Measurements from ENCODE around the gene SELENOH. TPM values are rescaled to one million over a fixed set of nuclear protein-coding genes. Genes with fewer than 3 reads are reported as not detected.

SELENOH gene
- total and polyA plus RNA-seq, 7 donors = 130 to 188 (median 149) TPM

GRCh38 chr11:57776577-57777210 lies 35.4 kb downstream of the SELENOH start:
- WGBS, 2 donors = 15 to 49% methylated on average over 2 of the region's 2 CpGs
- no peak for TF ChIP-seq CTCF (IDR thresholded peaks at IDR 0.05)
- TF ChIP-seq EP300 (IDR thresholded peaks at IDR 0.05) = no peak
- TF ChIP-seq POLR2A (IDR thresholded peaks at IDR 0.05) = no peak
- no peak for TF ChIP-seq POLR2AphosphoS5 (IDR thresholded peaks at IDR 0.05)
- Histone ChIP-seq H3K27me3 (no peaks in the 10 kb centered on the region), H3K9me3 (no peaks in the 10 kb centered on the region), H3K27ac (peak overlapping the region; percentile 72 to 86 (median 82)), H3K4me1 (peaks cover 0 to 99% (median 98%) of the 10 kb centered on the region in 4 donors), H3K36me3 (no peaks in the 10 kb centered on the region), H3K4me3 (no peak overlapping the region)
- no peak for DNase-seq
- intact Hi-C loops (cut with DNase I) = no loop called here

- Histone ChIP-seq H3K9me3 (no peaks in the 10 kb centered on the region), H3K4me3 (peak overlapping the region in 3 of 4 donors; percentile 3 to 21 (median 15)), H3K36me3 (no peaks in the 10 kb centered on the region), H3K27ac (peak overlapping the region; percentile 72 to 86 (median 82)), H3K4me1 (peaks cover 0 to 98% (median 96%) of the 10 kb centered on the region in 4 donors), H3K27me3 (no peaks in the 10 kb centered on the region)
- intact Hi-C loops (cut with DNase I) = loop anchor here (2.0 kb wide), 1 partner anchor 15 kb away; no protein-coding TSS in a partner anchor
- TF ChIP-seq CTCF (IDR thresholded peaks at IDR 0.05) = no peak
- TF ChIP-seq POLR2A (IDR thresholded peaks at IDR 0.05) = no peak
- no peak for TF ChIP-seq POLR2AphosphoS5 (IDR thresholded peaks at IDR 0.05)
- no peak for TF ChIP-seq EP300 (IDR thresholded peaks at IDR 0.05)
- no peak for DNase-seq
- 9 to 41% methylated on average over 3 of the region's 3 CpGs for WGBS, 2 donors
Measured at GRCh38 chr11:57777969-57778317, 36.7 kb downstream of the SELENOH start.

- peak overlapping the region; percentile 72 to 86 (median 82) for H3K27ac ChIP-seq
- H3K9me3 ChIP-seq = no peaks in the 10 kb centered on the region
- H3K4me1 ChIP-seq = peaks cover 0 to 99% (median 93%) of the 10 kb centered on the region in 4 donors
- 5 to 28% methylated on average over 6 of the region's 6 CpGs for WGBS, 2 donors
- no peaks in the 10 kb centered on the region for H3K36me3 ChIP-seq
- DNase-seq = peak; percentile 94
- intact Hi-C loops (cut with DNase I) = loop anchor here (2.0 kb wide), 1 partner anchor 16 kb away; no protein-coding TSS in a partner anchor
- H3K4me3 ChIP-seq = peak overlapping the region in 3 of 4 donors; percentile 3 to 21 (median 15)
- TF ChIP-seq POLR2AphosphoS5 (IDR thresholded peaks at IDR 0.05) (peak; percentile 20 to 66 (median 56)), POLR2A (IDR thresholded peaks at IDR 0.05) (no peak), EP300 (IDR thresholded peaks at IDR 0.05) (no peak), CTCF (IDR thresholded peaks at IDR 0.05) (no peak)
- no peaks in the 10 kb centered on the region for H3K27me3 ChIP-seq
Measured at GRCh38 chr11:57778318-57779037, 37.2 kb downstream of the SELENOH start.

- Histone ChIP-seq H3K36me3 (no peaks in the 10 kb centered on the region), H3K4me3 (peak overlapping the region in 1 of 4 donors; percentile 21), H3K27ac (peak overlapping the region; percentile 72 to 86 (median 82)), H3K4me1 (peaks cover 0 to 99% (median 91%) of the 10 kb centered on the region in 4 donors), H3K9me3 (no peaks in the 10 kb centered on the region), H3K27me3 (no peaks in the 10 kb centered on the region)
- WGBS, 2 donors = 8 to 47% methylated on average over 1 of the region's 1 CpG
- DNase-seq = no peak
- intact Hi-C loops (cut with DNase I) = loop anchor here (2.0 kb wide), 1 partner anchor 16 kb away; no protein-coding TSS in a partner anchor
- TF ChIP-seq CTCF (IDR thresholded peaks at IDR 0.05) = no peak
- no peak for TF ChIP-seq POLR2A (IDR thresholded peaks at IDR 0.05)
- no peak for TF ChIP-seq EP300 (IDR thresholded peaks at IDR 0.05)
- peak in 2 of 4 donors; percentile 27 to 29 for TF ChIP-seq POLR2AphosphoS5 (IDR thresholded peaks at IDR 0.05)
Measured at GRCh38 chr11:57779276-57779675, 38.0 kb downstream of the SELENOH start.

Data from sigmoid colon (tissue), 7 donors.